H1 (cell line): ENCODE results near the gene ZSCAN20. TPM values are rescaled to one million over a fixed set of nuclear protein-coding genes. Genes with fewer than 3 reads are reported as not detected.

Source experiments
- CTCF ChIA-PET: fragments of 300-600 bp; sonication (Branson Sonifier 250); formaldehyde crosslinking; loops from one replicate; lab custom pipeline; 2021; ENCODE audit not compliant: partially characterized antibody; lab: Charles Lee
- POLR2A ChIA-PET: fragments of 300-600 bp; sonication (Branson Sonifier 250); formaldehyde crosslinking; loops from one replicate; lab custom pipeline; 2021; ENCODE audit warnings: inconsistent platforms; ENCODE audit not compliant: partially characterized antibody; lab: Charles Lee
- DNase-seq, 2 experiments: peaks; one replicate each; pipeline versions ENCODE4 v3.0.0 to v3.0.0-alpha.2; 2010 to 2022; ENCODE audit warnings: low spot score in 2 of 2, low read depth in 1 of 2, mixed read lengths in 1 of 2
- FAIRE-seq: peaks from 2 replicates; lab custom pipeline; 2011; peaks lifted over from hg19 to GRCh38; lab: Jason Lieb, UNC
- H2AFZ ChIP-seq: 2 replicates; pipeline ENCODE4 v1.8.1; 2012; ENCODE audit warnings: low read length, inconsistent platforms
- H2AK5ac ChIP-seq: 2 replicates; pipeline ENCODE4 v1.6.1; 2013; ENCODE audit warnings: low read depth, low read length
- H2BK120ac ChIP-seq: replicated peaks from 2 replicates; pipeline ENCODE3; 2013; ENCODE audit warnings: low read depth, low read length, inconsistent platforms
- H2BK12ac ChIP-seq: 2 replicates; pipeline ENCODE4 v1.6.1; 2013; ENCODE audit warnings: low read depth, low read length
- H2BK15ac ChIP-seq: 2 replicates; pipeline ENCODE4 v1.6.1; 2013; ENCODE audit warnings: low read length
- H2BK20ac ChIP-seq: 2 replicates; pipeline ENCODE4 v1.6.1; 2013; ENCODE audit warnings: low read length
- H2BK5ac ChIP-seq: 2 replicates; pipeline ENCODE4 v1.6.1; 2013; ENCODE audit warnings: low read depth, low read length
- H3K14ac ChIP-seq: 2 replicates; pipeline ENCODE4 v1.6.1; 2013; ENCODE audit warnings: inconsistent platforms; ENCODE audit not compliant: insufficient read length
- H3K18ac ChIP-seq: 2 replicates; pipeline ENCODE4 v1.6.1; 2013; ENCODE audit warnings: low read length; ENCODE audit errors: extremely low read depth
- H3K23ac ChIP-seq: 2 replicates; pipeline ENCODE4 v1.6.1; 2013; ENCODE audit warnings: inconsistent platforms; ENCODE audit not compliant: insufficient read length
- H3K23me2 ChIP-seq: 2 replicates; pipeline ENCODE4 v1.6.1; 2013; ENCODE audit warnings: low read depth, low read length
- H3K27ac ChIP-seq: 2 replicates; pipeline ENCODE4 v1.6.1; 2011; ENCODE audit warnings: low read depth, low read length, inconsistent platforms
- H3K27me3 ChIP-seq, 4 experiments: replicated peaks in 1 of 4; 1 replicate in 1 of 4; 2 replicates in 3 of 4; pipeline versions ENCODE4 v1.6.1 to v1.8.1; 2011 to 2013; ENCODE audit warnings: low read length in 3 of 4, mild to moderate bottlenecking in 3 of 4, inconsistent platforms in 2 of 4, mixed read lengths in 2 of 4, moderate library complexity in 1 of 4; ENCODE audit not compliant: control insufficient read depth in 3 of 4, insufficient read depth in 3 of 4; ENCODE audit errors: extremely low read depth in 1 of 4
- H3K36me3 ChIP-seq, 4 experiments: 2 replicates each; pipeline versions ENCODE4 v1.6.1 to v1.8.1; 2011 to 2013; ENCODE audit warnings: mild to moderate bottlenecking in 4 of 4, low read length in 3 of 4, moderate library complexity in 2 of 4, control low read depth in 1 of 4, inconsistent platforms in 1 of 4; ENCODE audit not compliant: insufficient read depth in 4 of 4, control insufficient read depth in 2 of 4
- H3K4ac ChIP-seq: replicated peaks from 2 replicates; pipeline ENCODE3; 2013; ENCODE audit warnings: low read length, low read depth, mixed read lengths, inconsistent platforms; ENCODE audit not compliant: insufficient read length
- H3K4me1 ChIP-seq, 4 experiments: replicated peaks in 1 of 4; 1 replicate in 1 of 4; 2 replicates in 3 of 4; pipeline versions ENCODE4 v1.6.1 to v1.8.1; 2011 to 2013; ENCODE audit warnings: low read length in 3 of 4, inconsistent platforms in 2 of 4, mixed read lengths in 1 of 4; ENCODE audit not compliant: insufficient read depth in 4 of 4, control insufficient read depth in 3 of 4
- H3K4me2 ChIP-seq, 2 experiments: 2 replicates each; pipeline versions ENCODE4 v1.6.1 to v1.8.1; 2011 to 2013; ENCODE audit warnings: low read depth in 2 of 2, low read length in 2 of 2, control low read depth in 1 of 2, inconsistent platforms in 1 of 2, mild to moderate bottlenecking in 1 of 2; ENCODE audit not compliant: insufficient read depth in 1 of 2
- H3K4me3 ChIP-seq, 4 experiments: fragments of 200-600, 300-600 bp in 1 of 4; sonication (generic), shearing (Covaris generic), sonication (Bioruptor Twin) in 1 of 4; 2 replicates each; pipeline versions ENCODE4 v1.5.1 to v1.8.1; 2011 to 2016; ENCODE audit warnings: low read length in 4 of 4, low read depth in 3 of 4, control low read depth in 2 of 4, inconsistent platforms in 2 of 4, mild to moderate bottlenecking in 2 of 4, mixed read lengths in 1 of 4, moderate library complexity in 1 of 4; ENCODE audit not compliant: insufficient read depth in 2 of 4; ENCODE audit errors: extremely low read depth in 1 of 4
- H3K56ac ChIP-seq: replicated peaks from 2 replicates; pipeline ENCODE3; 2013; ENCODE audit warnings: low read depth, mild to moderate bottlenecking, mixed read lengths, low read length, inconsistent platforms; ENCODE audit not compliant: insufficient read length
- H3K79me1 ChIP-seq: 2 replicates; pipeline ENCODE4 v1.6.1; 2013; ENCODE audit warnings: low read depth, low read length, control low read depth
- H3K79me2 ChIP-seq, 2 experiments: 2 replicates each; pipeline versions ENCODE4 v1.6.1 to v1.8.1; 2012 to 2013; ENCODE audit warnings: low read length in 2 of 2, mild to moderate bottlenecking in 2 of 2, inconsistent platforms in 1 of 2; ENCODE audit not compliant: insufficient read depth in 2 of 2, control insufficient read depth in 1 of 2
- H3K9ac ChIP-seq, 4 experiments: replicated peaks in 1 of 4; 1 replicate in 1 of 4; 2 replicates in 3 of 4; pipeline versions ENCODE4 v1.6.1 to v1.8.1; 2011 to 2013; ENCODE audit warnings: low read depth in 3 of 4, low read length in 3 of 4, control low read depth in 2 of 4, mild to moderate bottlenecking in 2 of 4, moderate library complexity in 2 of 4, inconsistent platforms in 1 of 4; ENCODE audit errors: extremely low read depth in 1 of 4
- H3K9me3 ChIP-seq, 2 experiments: 2 replicates each; pipeline versions ENCODE4 v1.6.1 to v1.8.1; 2012 to 2013; ENCODE audit warnings: mild to moderate bottlenecking in 2 of 2, moderate library complexity in 2 of 2, control low read depth in 1 of 2, inconsistent platforms in 1 of 2, low read depth in 1 of 2, low read length in 1 of 2, mixed read lengths in 1 of 2; ENCODE audit not compliant: insufficient read depth in 2 of 2
- H4K20me1 ChIP-seq, 2 experiments: replicated peaks in 1 of 2; 2 replicates each; pipeline versions ENCODE3 to v1.8.1; 2011 to 2013; ENCODE audit warnings: inconsistent platforms in 2 of 2, low read length in 2 of 2, mild to moderate bottlenecking in 1 of 2; ENCODE audit not compliant: insufficient read depth in 2 of 2, control insufficient read depth in 1 of 2
- H4K5ac ChIP-seq: 2 replicates; pipeline ENCODE4 v1.6.1; 2013; ENCODE audit warnings: low read length, low read depth, mixed read lengths, inconsistent platforms; ENCODE audit not compliant: insufficient read length
- H4K8ac ChIP-seq: 2 replicates; pipeline ENCODE4 v1.8.0; 2013; ENCODE audit warnings: mild to moderate bottlenecking, moderate library complexity, low read length, inconsistent platforms; ENCODE audit not compliant: insufficient read depth; ENCODE audit errors: extremely low read depth
- H4K91ac ChIP-seq: replicated peaks from 2 replicates; pipeline ENCODE3; 2013; ENCODE audit warnings: low read length, mixed read lengths, inconsistent platforms; ENCODE audit not compliant: insufficient read length
- KDM1A ChIP-seq: fragments of 200-600, 300-600 bp; sonication (generic); IDR thresholded peaks from 2 replicates; pipeline ENCODE4 v1.7.1; 2016; ENCODE audit warnings: mild to moderate bottlenecking, low read length, borderline replicate concordance
- RBBP5 ChIP-seq: IDR thresholded peaks from 2 replicates; pipeline ENCODE4 v1.7.1; 2012; ENCODE audit warnings: low read depth, mild to moderate bottlenecking, inconsistent platforms, low read length, moderate library complexity, borderline replicate concordance
- WGBS, 2 experiments: shearing (Covaris generic) in 1 of 2; methylation state at CpG; one replicate each; pipeline versions ENCODE4 v1.1.6 to v1.1.7; 2013 to 2015; ENCODE audit warnings: low lambda C conversion rate in 2 of 2, mixed read lengths in 2 of 2, inconsistent platforms in 1 of 2, low coverage in 1 of 2, missing lambda C conversion rate in 1 of 2; ENCODE audit not compliant: insufficient replicate concordance in 2 of 2, insufficient coverage in 1 of 2, insufficient read length in 1 of 2; ENCODE audit errors: extremely low coverage in 1 of 2, missing lambda C conversion rate in 1 of 2; 5-methylcytosine and 5-hydroxymethylcytosine counted together
- polyA plus RNA-seq, 7 experiments: library from polyadenylated mRNA; depleted of rRNA in 3 of 7; stranded (reverse) in 5 of 7; unstranded in 2 of 7; fragments of >200 nt in 5 of 7; fragments of 200-250 nt in 2 of 7; gene quantifications; 1 replicate in 5 of 7; 2 replicates in 1 of 7; 4 replicates in 1 of 7; pipeline versions ENCODE4 v1.2.1 to v1.2.3, GENCODE V29; 2011 to 2013; ENCODE audit warnings: missing spikeins in 2 of 7, mixed read lengths in 2 of 7
- total RNA-seq: library from RNA; stranded (reverse); fragmentation: NEBNext Ultra II Directional; extraction: Animal tissue kit (Norgen Biotek cat#: 25700); gene quantifications from 2 replicates; pipeline ENCODE4 v1.2.1, GENCODE V29; 2021

ZSCAN20 gene
- total and polyA plus RNA-seq, 2 of the 8 experiments (the other 6 are each of a cell fraction or from before 2014, with no cell fraction given), result 0.70 to 3.4 TPM

- CTCF ChIA-PET, result interaction anchor here (0.9 to 2.6 kb wide), 3 partner anchors 8 to 118 kb away, joined by 3 to 8 read pairs (median 3); no protein-coding TSS in a partner anchor
- Histone ChIP-seq H3K79me2 (no peaks in the 10 kb centered on the region), H3K79me1 (no peaks in the 10 kb centered on the region), H3K56ac (no peak overlapping the region), H4K5ac (no peak overlapping the region), H2BK15ac (no peak overlapping the region), H2BK20ac (no peak overlapping the region), H3K4me2 (no peak overlapping the region), H4K20me1 (no peaks in the 10 kb centered on the region), H3K27ac (no peak overlapping the region), H2AFZ (no peak overlapping the region), H2BK12ac (no peak overlapping the region), H3K9me3 (peaks cover 50 to 60% of the 10 kb centered on the region in 2 experiments), H3K14ac (no peak overlapping the region), H3K23me2 (no peaks in the 10 kb centered on the region), H3K4me1 (no peaks in the 10 kb centered on the region), H2AK5ac (no peak overlapping the region), H3K36me3 (peaks cover 5 to 53% (median 35%) of the 10 kb centered on the region in 4 experiments; a peak in 7 of 8 replicates), H3K18ac (no peak overlapping the region), H3K23ac (no peak overlapping the region), H2BK120ac (no peak overlapping the region), H3K4me3 (no peak overlapping the region), H4K91ac (no peak overlapping the region), H3K27me3 (no peaks in the 10 kb centered on the region), H3K4ac (no peak overlapping the region), H2BK5ac (no peak overlapping the region), H4K8ac (no peak overlapping the region), H3K9ac (no peak overlapping the region)
- POLR2A ChIA-PET, result no interaction called here
- DNase-seq (no peak), FAIRE-seq (no peak)
- 91% methylated on average over 9 of the region's 9 CpGs; no CpG with 5 or more reads in 1 of the 2 experiments for WGBS, 2 experiments
- TF ChIP-seq RBBP5 (no peak), KDM1A (peak; percentile 51; the same call in 1 of the 2 replicates)
These were observed 22.5 kb downstream of the ZSCAN20 start for GRCh38 chr1:33494929-33495328.
